Keratinocyte (primary cell): Measurements from ENCODE around the gene FA2H. TPM values are rescaled to one million over a fixed set of nuclear protein-coding genes. Genes with fewer than 3 reads are reported as not detected.

ENCODE experiments used
- DNase-seq: peaks from one replicate; pipeline ENCODE4 v3.0.0-alpha.2; 2011; ENCODE audit warnings: low read depth, missing footprints, low spot score
- FAIRE-seq: peaks from 2 replicates; lab custom pipeline; 2011; peaks lifted over from hg19 to GRCh38; lab: Jason Lieb, UNC
- H2AFZ ChIP-seq: 2 replicates; pipeline ENCODE4 v1.6.0; 2012; ENCODE audit warnings: low read length, control low read depth, inconsistent platforms; ENCODE audit not compliant: control insufficient read depth
- H3K27ac ChIP-seq: 2 replicates; pipeline ENCODE4 v1.5.1; 2011; ENCODE audit warnings: low read length; ENCODE audit not compliant: control insufficient read depth, insufficient read depth
- H3K27me3 ChIP-seq: 3 replicates; pipeline ENCODE4 v1.6.0; 2011; ENCODE audit warnings: low read length; ENCODE audit not compliant: control insufficient read depth, insufficient read depth; ENCODE audit errors: extremely low read depth
- H3K36me3 ChIP-seq, 2 experiments: 2 replicates in 1 of 2; 3 replicates in 1 of 2; pipeline ENCODE4 v1.5.1; 2011; ENCODE audit warnings: low read length in 2 of 2, mild to moderate bottlenecking in 1 of 2; ENCODE audit not compliant: control insufficient read depth in 2 of 2, insufficient read depth in 2 of 2; ENCODE audit errors: extremely low read depth in 1 of 2
- H3K4me1 ChIP-seq: 3 replicates; pipeline ENCODE4 v1.5.1; 2011; ENCODE audit warnings: low read length; ENCODE audit not compliant: control insufficient read depth, insufficient read depth; ENCODE audit errors: extremely low read depth
- H3K4me2 ChIP-seq: 3 replicates; pipeline ENCODE4 v1.6.0; 2011; ENCODE audit warnings: low read depth, low read length; ENCODE audit not compliant: control insufficient read depth, insufficient read depth; ENCODE audit errors: extremely low read depth
- H3K4me3 ChIP-seq, 3 experiments: fragments of 200-600 bp in 1 of 3; sonication (generic) in 1 of 3; 2 replicates in 2 of 3; 3 replicates in 1 of 3; pipeline ENCODE4 v1.5.1; 2011 to 2016; ENCODE audit warnings: low read length in 3 of 3, mild to moderate bottlenecking in 3 of 3, control low read depth in 2 of 3, inconsistent platforms in 1 of 3, low read depth in 1 of 3, mixed read lengths in 1 of 3, mixed run types in 1 of 3, moderate library complexity in 1 of 3; ENCODE audit not compliant: control insufficient read depth in 2 of 3, insufficient read depth in 2 of 3; ENCODE audit errors: extremely low read depth in 1 of 3
- H3K79me2 ChIP-seq: 2 replicates; pipeline ENCODE4 v1.6.0; 2012; ENCODE audit warnings: low read length; ENCODE audit not compliant: control insufficient read depth, insufficient read depth
- H3K9ac ChIP-seq: 3 replicates; pipeline ENCODE4 v1.6.0; 2011; ENCODE audit warnings: low read length; ENCODE audit not compliant: control insufficient read depth, insufficient read depth; ENCODE audit errors: extremely low read depth
- H3K9me1 ChIP-seq: 3 replicates; pipeline ENCODE4 v1.6.0; 2011; ENCODE audit warnings: low read length; ENCODE audit not compliant: control insufficient read depth, insufficient read depth; ENCODE audit errors: extremely low read depth
- H3K9me3 ChIP-seq: 2 replicates; pipeline ENCODE4 v1.5.1; 2012; ENCODE audit warnings: low read depth, low read length; ENCODE audit not compliant: control insufficient read depth
- H4K20me1 ChIP-seq: 3 replicates; pipeline ENCODE4 v1.6.0; 2011; ENCODE audit warnings: low read length; ENCODE audit not compliant: control insufficient read depth, insufficient read depth; ENCODE audit errors: extremely low read depth
- EZH2 ChIP-seq: IDR thresholded peaks from one replicate; pipeline ENCODE4 v1.6.1; 2012; ENCODE audit warnings: inconsistent platforms, mild to moderate bottlenecking, low read length, moderate library complexity
- dilution Hi-C: fragments of 300-500 bp; cut with MboI; formaldehyde crosslinking; loops from one replicate; pipeline ENCODE4 v1.7.0; 2020; ENCODE audit warnings: low sequenced_read_pairs; ENCODE audit not compliant: extremely low pct_ligation_motif_present
- polyA plus RNA-seq, 5 experiments: library from polyadenylated mRNA; depleted of rRNA in 3 of 5; stranded (reverse) in 3 of 5; stranded (forward) in 1 of 5; unstranded in 1 of 5; fragments of >200 nt; gene quantifications; 1 replicate in 1 of 5; 2 replicates in 3 of 5; 3 replicates in 1 of 5; pipeline versions ENCODE4 v1.2.1 to v1.2.3, GENCODE V29; 2011 to 2012; ENCODE audit warnings: missing spikeins in 2 of 5, low read depth in 1 of 5, low replicate concordance in 1 of 5
- TF ChIP-seq, protein P1 (sequence below), 3 experiments: IDR thresholded peaks in 1 of 3; conservative IDR thresholded peaks in 1 of 3; optimal IDR thresholded peaks in 1 of 3; 2 replicates in 2 of 3; 3 replicates in 1 of 3; pipeline versions ENCODE3 to v1.5.1; 2011; ENCODE audit warnings: low read length in 3 of 3, mild to moderate bottlenecking in 3 of 3, moderate library complexity in 2 of 3, control low read depth in 1 of 3, inconsistent platforms in 1 of 3; ENCODE audit not compliant: insufficient read depth in 2 of 3; ENCODE audit errors: extremely low read depth in 1 of 3

The FA2H gene
- polyA plus RNA-seq, 1 donor (not counting 4 experiments of a cell fraction or from before 2014, with no cell fraction given), result 0.16 TPM

DNA sequence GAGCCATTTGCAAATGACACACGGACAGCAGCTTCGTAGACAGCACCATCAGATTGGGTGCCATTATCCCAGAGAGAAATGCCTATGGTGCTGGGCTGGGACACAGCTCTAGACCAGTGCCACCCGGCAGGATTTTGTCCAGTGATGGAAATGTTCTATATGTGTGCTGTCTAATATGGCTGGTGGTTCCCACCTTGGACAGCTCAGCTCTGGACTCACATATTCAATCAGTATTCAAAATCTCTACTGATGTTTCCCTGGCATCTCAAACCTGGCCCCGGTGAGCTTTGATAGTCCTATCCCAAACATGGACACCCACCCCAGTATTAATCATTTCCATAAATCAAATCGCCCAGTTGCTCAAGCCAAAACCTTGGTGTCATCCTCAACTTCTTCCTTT is 23.0 kb downstream of the FA2H start:
- Histone ChIP-seq H4K20me1 (no peaks in the 10 kb centered on the region), H2AFZ (no peak overlapping the region), H3K4me2 (no peak overlapping the region), H3K27ac (no peak overlapping the region), H3K9me1 (no peaks in the 10 kb centered on the region), H3K4me1 (no peaks in the 10 kb centered on the region), H3K79me2 (no peaks in the 10 kb centered on the region), H3K36me3 (no peaks in the 10 kb centered on the region), H3K4me3 (no peak overlapping the region), H3K27me3 (no peaks in the 10 kb centered on the region), H3K9ac (no peak overlapping the region), H3K9me3 (no peaks in the 10 kb centered on the region)
- dilution Hi-C loops, result no loop called here
- DNase-seq, result no peak
- no peak for FAIRE-seq
- TF ChIP-seq EZH2, result no peak
- TF ChIP-seq, protein P1, sequence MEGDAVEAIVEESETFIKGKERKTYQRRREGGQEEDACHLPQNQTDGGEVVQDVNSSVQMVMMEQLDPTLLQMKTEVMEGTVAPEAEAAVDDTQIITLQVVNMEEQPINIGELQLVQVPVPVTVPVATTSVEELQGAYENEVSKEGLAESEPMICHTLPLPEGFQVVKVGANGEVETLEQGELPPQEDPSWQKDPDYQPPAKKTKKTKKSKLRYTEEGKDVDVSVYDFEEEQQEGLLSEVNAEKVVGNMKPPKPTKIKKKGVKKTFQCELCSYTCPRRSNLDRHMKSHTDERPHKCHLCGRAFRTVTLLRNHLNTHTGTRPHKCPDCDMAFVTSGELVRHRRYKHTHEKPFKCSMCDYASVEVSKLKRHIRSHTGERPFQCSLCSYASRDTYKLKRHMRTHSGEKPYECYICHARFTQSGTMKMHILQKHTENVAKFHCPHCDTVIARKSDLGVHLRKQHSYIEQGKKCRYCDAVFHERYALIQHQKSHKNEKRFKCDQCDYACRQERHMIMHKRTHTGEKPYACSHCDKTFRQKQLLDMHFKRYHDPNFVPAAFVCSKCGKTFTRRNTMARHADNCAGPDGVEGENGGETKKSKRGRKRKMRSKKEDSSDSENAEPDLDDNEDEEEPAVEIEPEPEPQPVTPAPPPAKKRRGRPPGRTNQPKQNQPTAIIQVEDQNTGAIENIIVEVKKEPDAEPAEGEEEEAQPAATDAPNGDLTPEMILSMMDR (optimal IDR thresholded peaks at IDR 0.05 in 1 of 3, IDR thresholded peaks at IDR 0.05 in 1 of 3, conservative IDR thresholded peaks at IDR 0.05 in 1 of 3; ENCODE audit: extremely low read depth in 1 of 3, insufficient read depth in 2 of 3, low read length in 3 of 3), result no peak

DNA sequence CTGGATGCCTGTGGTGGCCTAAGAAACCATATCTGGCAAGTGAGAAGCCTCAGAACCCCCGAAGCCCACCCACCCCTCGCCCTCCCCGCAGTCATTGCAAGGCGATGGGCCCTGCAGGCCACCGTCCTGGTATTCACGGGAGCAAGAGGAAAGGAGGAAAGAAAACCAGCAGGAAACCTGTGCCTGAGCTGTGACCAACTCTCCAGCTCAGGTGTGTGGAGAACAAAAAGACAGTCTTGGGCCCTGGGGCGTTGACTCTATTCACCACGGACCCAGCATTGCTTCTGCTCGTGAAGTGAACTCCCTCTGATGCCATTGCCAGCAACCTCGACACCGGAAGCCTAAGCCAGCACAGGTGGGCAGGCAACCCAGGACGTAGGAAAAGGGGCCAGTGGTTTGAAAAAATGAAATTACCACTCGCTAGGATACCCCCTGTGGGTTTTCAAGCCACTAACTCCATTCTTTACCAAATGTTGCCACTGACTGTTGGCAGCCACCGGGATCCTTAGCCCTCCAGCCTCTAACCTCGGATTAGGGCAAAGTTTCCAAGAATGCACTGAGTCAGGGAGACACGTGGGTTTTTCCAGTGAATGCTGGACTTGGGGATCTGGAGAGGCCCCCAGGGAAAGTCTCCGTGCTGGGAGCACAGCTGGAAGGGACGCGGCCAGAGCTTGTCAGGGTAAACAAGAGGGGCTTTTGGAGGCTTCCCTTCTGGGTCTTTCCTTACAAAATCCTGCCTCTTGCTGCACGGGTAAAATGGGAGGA is 25.1 kb downstream of the FA2H start:
- dilution Hi-C loops, result no loop called here
- peaks cover 6% of the 10 kb centered on the region for H3K4me1 ChIP-seq
- H3K9me3 ChIP-seq, result no peaks in the 10 kb centered on the region
- no peak for TF ChIP-seq EZH2
- TF ChIP-seq, protein P1 (optimal IDR thresholded peaks at IDR 0.05 in 1 of 3, IDR thresholded peaks at IDR 0.05 in 1 of 3, conservative IDR thresholded peaks at IDR 0.05 in 1 of 3; ENCODE audit: extremely low read depth in 1 of 3, insufficient read depth in 2 of 3, low read length in 3 of 3), result no peak
- DNase-seq (no peak), FAIRE-seq (no peak)
- no peak overlapping the region for H2AFZ ChIP-seq
- H3K79me2 ChIP-seq, result no peaks in the 10 kb centered on the region
- no peak overlapping the region for H3K27ac ChIP-seq
- H3K9ac ChIP-seq, result no peak overlapping the region
- no peak overlapping the region for H3K4me3 ChIP-seq
- no peaks in the 10 kb centered on the region for H3K36me3 ChIP-seq
- no peaks in the 10 kb centered on the region for H3K27me3 ChIP-seq
- H3K9me1 ChIP-seq, result no peaks in the 10 kb centered on the region
- H3K4me2 ChIP-seq, result no peak overlapping the region
- H4K20me1 ChIP-seq, result no peaks in the 10 kb centered on the region
